ENCODE data around the gene NSUN6. TPM values are rescaled to one million over a fixed set of nuclear protein-coding genes. Genes with fewer than 3 reads are reported as not detected.

Gene NSUN6
- total RNA-seq, 1 donor from 2014 or later = 6.6 TPM

GRCh38 chr10:18687195-18687594 lies 35.8 kb upstream of the NSUN6 start:
- DNase-seq (ENCODE audit: low read depth) = no peak
- Histone ChIP-seq H3K36me3 (ENCODE audit: control insufficient read depth, insufficient read depth, low read length) (no peaks in the 10 kb centered on the region), H3K27me3 (ENCODE audit: control insufficient read depth, insufficient read depth, low read length) (no peaks in the 10 kb centered on the region), H3K4me3 (ENCODE audit: low read depth, low read length) (no peak overlapping the region)
- TF ChIP-seq CTCF (IDR thresholded peaks at IDR 0.05; ENCODE audit: insufficient read depth, low read length, poor library complexity, severe bottlenecking) = no peak

- no peak overlapping the region for H3K4me3 ChIP-seq (ENCODE audit: low read depth, low read length)
- TF ChIP-seq CTCF (IDR thresholded peaks at IDR 0.05; ENCODE audit: insufficient read depth, low read length, poor library complexity, severe bottlenecking) = no peak
- no peaks in the 10 kb centered on the region for H3K27me3 ChIP-seq (ENCODE audit: control insufficient read depth, insufficient read depth, low read length)
- DNase-seq (ENCODE audit: low read depth) = no peak
- H3K36me3 ChIP-seq (ENCODE audit: control insufficient read depth, insufficient read depth, low read length) = no peaks in the 10 kb centered on the region
Observed at GRCh38 chr10:18685555-18685954, 34.2 kb upstream of the NSUN6 start.

GRCh38 chr10:18684953-18685352 lies 33.6 kb upstream of the NSUN6 start:
- no peak for TF ChIP-seq CTCF (IDR thresholded peaks at IDR 0.05; ENCODE audit: insufficient read depth, low read length, poor library complexity, severe bottlenecking)
- H3K36me3 ChIP-seq (ENCODE audit: control insufficient read depth, insufficient read depth, low read length) = no peaks in the 10 kb centered on the region
- no peak for DNase-seq (ENCODE audit: low read depth)
- H3K27me3 ChIP-seq (ENCODE audit: control insufficient read depth, insufficient read depth, low read length) = no peaks in the 10 kb centered on the region
- H3K4me3 ChIP-seq (ENCODE audit: low read depth, low read length) = no peak overlapping the region

- H3K36me3 ChIP-seq (ENCODE audit: control insufficient read depth, insufficient read depth, low read length) = no peaks in the 10 kb centered on the region
- no peak for TF ChIP-seq CTCF (IDR thresholded peaks at IDR 0.05; ENCODE audit: insufficient read depth, low read length, poor library complexity, severe bottlenecking)
- DNase-seq (ENCODE audit: low read depth) = no peak
- H3K27me3 ChIP-seq (ENCODE audit: control insufficient read depth, insufficient read depth, low read length) = no peaks in the 10 kb centered on the region
- H3K4me3 ChIP-seq (ENCODE audit: low read depth, low read length) = no peak overlapping the region
Observed at GRCh38 chr10:18684416-18684815, 33.0 kb upstream of the NSUN6 start.

GRCh38 chr10:18683427-18683826 lies 32.0 kb upstream of the NSUN6 start:
- no peak for DNase-seq (ENCODE audit: low read depth)
- Histone ChIP-seq H3K27me3 (ENCODE audit: control insufficient read depth, insufficient read depth, low read length) (no peaks in the 10 kb centered on the region), H3K36me3 (ENCODE audit: control insufficient read depth, insufficient read depth, low read length) (no peaks in the 10 kb centered on the region), H3K4me3 (ENCODE audit: low read depth, low read length) (no peak overlapping the region)
- TF ChIP-seq CTCF (IDR thresholded peaks at IDR 0.05; ENCODE audit: insufficient read depth, low read length, poor library complexity, severe bottlenecking) = no peak

GRCh38 chr10:18681971-18682411 lies 30.6 kb upstream of the NSUN6 start:
- no peak overlapping the region for H3K4me3 ChIP-seq (ENCODE audit: low read depth, low read length)
- peak; percentile 56 for DNase-seq (ENCODE audit: low read depth)
- H3K36me3 ChIP-seq (ENCODE audit: control insufficient read depth, insufficient read depth, low read length) = no peaks in the 10 kb centered on the region
- TF ChIP-seq CTCF (IDR thresholded peaks at IDR 0.05; ENCODE audit: insufficient read depth, low read length, poor library complexity, severe bottlenecking) = no peak
- H3K27me3 ChIP-seq (ENCODE audit: control insufficient read depth, insufficient read depth, low read length) = no peaks in the 10 kb centered on the region

Measured in kidney epithelial cell (primary cell).